HEK293 (cell line): ENCODE results near the gene TMEM270.

Experiments used
- AEBP2 ChIP-seq: fragments of 450-650 bp; formaldehyde crosslinking; IDR thresholded peaks from 2 replicates; pipeline ENCODE4 v1.5.1; 2016; ENCODE audit warnings: missing biosample characterization, missing genetic modification characterization, borderline replicate concordance
- ATF2 ChIP-seq: fragments of 450-650 bp; formaldehyde crosslinking; IDR thresholded peaks from 2 replicates; pipeline ENCODE4 v1.5.1; 2016; ENCODE audit warnings: missing biosample characterization, missing genetic modification characterization, low read depth
- BCL6B ChIP-seq: fragments of 450-650 bp; formaldehyde crosslinking; IDR thresholded peaks from 2 replicates; pipeline ENCODE4 v1.5.1; 2017; ENCODE audit warnings: missing biosample characterization, missing genetic modification characterization
- GLI4 ChIP-seq: fragments of 450-650 bp; formaldehyde crosslinking; IDR thresholded peaks from 2 replicates; pipeline ENCODE4 v1.5.1; 2016; ENCODE audit warnings: missing biosample characterization, missing genetic modification characterization
- GLIS2 ChIP-seq: fragments of 450-650 bp; formaldehyde crosslinking; IDR thresholded peaks from 2 replicates; pipeline ENCODE4 v1.5.1; 2016; ENCODE audit warnings: missing biosample characterization, missing genetic modification characterization
- KLF17 ChIP-seq: fragments of 450-650 bp; formaldehyde crosslinking; IDR thresholded peaks from 2 replicates; pipeline ENCODE4 v1.5.1; 2016; ENCODE audit warnings: missing biosample characterization, missing genetic modification characterization
- MYNN ChIP-seq: fragments of 450-650 bp; formaldehyde crosslinking; IDR thresholded peaks from 2 replicates; pipeline ENCODE4 v1.5.1; 2016; ENCODE audit warnings: missing biosample characterization, missing genetic modification characterization, borderline replicate concordance
- OSR2 ChIP-seq: fragments of 450-650 bp; formaldehyde crosslinking; IDR thresholded peaks from 2 replicates; pipeline ENCODE4 v1.5.1; 2016; ENCODE audit warnings: missing biosample characterization, missing genetic modification characterization
- RBAK ChIP-seq: fragments of 450-650 bp; formaldehyde crosslinking; IDR thresholded peaks from 2 replicates; pipeline ENCODE4 v1.5.1; 2016; ENCODE audit warnings: missing biosample characterization, missing genetic modification characterization
- SETDB1 ChIP-seq: IDR thresholded peaks from one replicate; pipeline ENCODE4 v1.6.1; 2017; ENCODE audit warnings: mild to moderate bottlenecking, low read length, moderate library complexity, mixed read lengths; ENCODE audit not compliant: insufficient read length
- SP2 ChIP-seq: fragments of 450-650 bp; formaldehyde crosslinking; IDR thresholded peaks from 2 replicates; pipeline ENCODE4 v1.5.1; 2016; ENCODE audit warnings: missing biosample characterization, missing genetic modification characterization
- ZEB2 ChIP-seq: fragments of 450-650 bp; formaldehyde crosslinking; IDR thresholded peaks from 2 replicates; pipeline ENCODE4 v1.5.1; 2016; ENCODE audit warnings: missing biosample characterization, missing genetic modification characterization
- ZIC2 ChIP-seq: fragments of 450-650 bp; formaldehyde crosslinking; IDR thresholded peaks from 2 replicates; pipeline ENCODE4 v1.5.1; 2016; ENCODE audit warnings: missing biosample characterization, missing genetic modification characterization
- ZNF132 ChIP-seq: fragments of 450-650 bp; formaldehyde crosslinking; IDR thresholded peaks from 2 replicates; pipeline ENCODE4 v1.5.1; 2017; ENCODE audit warnings: missing biosample characterization, missing genetic modification characterization, borderline replicate concordance
- ZNF138 ChIP-seq: fragments of 450-650 bp; formaldehyde crosslinking; IDR thresholded peaks from 2 replicates; pipeline ENCODE4 v1.5.1; 2016; ENCODE audit warnings: missing biosample characterization, missing genetic modification characterization, borderline replicate concordance
- ZNF292 ChIP-seq: fragments of 450-650 bp; formaldehyde crosslinking; IDR thresholded peaks from 2 replicates; pipeline ENCODE4 v1.5.1; 2016; ENCODE audit warnings: low read depth, missing biosample characterization, missing genetic modification characterization, borderline replicate concordance
- ZNF324 ChIP-seq: fragments of 450-650 bp; formaldehyde crosslinking; IDR thresholded peaks from 2 replicates; pipeline ENCODE4 v1.5.1; 2016; ENCODE audit warnings: missing biosample characterization, missing genetic modification characterization
- ZNF366 ChIP-seq: fragments of 450-650 bp; formaldehyde crosslinking; conservative IDR thresholded peaks from 2 replicates; pipeline ENCODE4 v1.5.1; 2016; ENCODE audit warnings: missing biosample characterization, missing genetic modification characterization
- ZNF544 ChIP-seq: fragments of 450-650 bp; formaldehyde crosslinking; IDR thresholded peaks from 2 replicates; pipeline ENCODE4 v1.5.0; 2017; ENCODE audit warnings: missing biosample characterization, missing genetic modification characterization
- ZNF623 ChIP-seq: fragments of 450-650 bp; formaldehyde crosslinking; IDR thresholded peaks from 2 replicates; pipeline ENCODE4 v1.5.1; 2016; ENCODE audit warnings: missing biosample characterization, missing genetic modification characterization
- ZNF629 ChIP-seq: fragments of 450-650 bp; formaldehyde crosslinking; IDR thresholded peaks from 2 replicates; pipeline ENCODE4 v1.5.1; 2017; ENCODE audit warnings: missing biosample characterization, missing genetic modification characterization
- ZNF670 ChIP-seq: fragments of 450-650 bp; formaldehyde crosslinking; IDR thresholded peaks from 2 replicates; pipeline ENCODE4 v1.5.1; 2016; ENCODE audit warnings: missing biosample characterization, missing genetic modification characterization, low read depth
- ZNF692 ChIP-seq: fragments of 450-650 bp; formaldehyde crosslinking; IDR thresholded peaks from 2 replicates; pipeline ENCODE4 v1.5.1; 2016; ENCODE audit warnings: missing biosample characterization, missing genetic modification characterization
- ZNF768 ChIP-seq: fragments of 450-650 bp; formaldehyde crosslinking; IDR thresholded peaks from 2 replicates; pipeline ENCODE4 v1.5.1; 2018; ENCODE audit warnings: missing biosample characterization, mild to moderate bottlenecking, missing genetic modification characterization
- ZNF777 ChIP-seq: fragments of 450-650 bp; formaldehyde crosslinking; IDR thresholded peaks from 2 replicates; pipeline ENCODE4 v1.5.1; 2017; ENCODE audit warnings: missing biosample characterization, missing genetic modification characterization, borderline replicate concordance
- ZNF792 ChIP-seq: fragments of 450-650 bp; formaldehyde crosslinking; IDR thresholded peaks from 2 replicates; pipeline ENCODE4 v1.5.1; 2016; ENCODE audit warnings: missing biosample characterization, missing genetic modification characterization
- ZNF837 ChIP-seq: fragments of 450-650 bp; formaldehyde crosslinking; IDR thresholded peaks from 2 replicates; pipeline ENCODE4 v1.5.1; 2016; ENCODE audit warnings: missing biosample characterization, missing genetic modification characterization
- ZSCAN4 ChIP-seq: fragments of 450-650 bp; formaldehyde crosslinking; IDR thresholded peaks from 2 replicates; pipeline ENCODE4 v1.5.1; 2017; ENCODE audit warnings: missing biosample characterization, missing genetic modification characterization
- TF ChIP-seq, protein P1 (sequence below): fragments of 450-650 bp; IDR thresholded peaks from 2 replicates; pipeline ENCODE4 v1.5.1; 2018; ENCODE audit warnings: missing biosample characterization, mild to moderate bottlenecking, missing genetic modification characterization
- TF ChIP-seq, protein P2 (sequence below): IDR thresholded peaks from 2 replicates; pipeline ENCODE4 v1.6.1; 2011; ENCODE audit warnings: mild to moderate bottlenecking, low read depth, low read length, borderline replicate concordance

TMEM270 gene

GRCh38 chr7:73890555-73891147 is 29.7 kb downstream of the TMEM270 start (continued):
- TF ChIP-seq, protein P1, sequence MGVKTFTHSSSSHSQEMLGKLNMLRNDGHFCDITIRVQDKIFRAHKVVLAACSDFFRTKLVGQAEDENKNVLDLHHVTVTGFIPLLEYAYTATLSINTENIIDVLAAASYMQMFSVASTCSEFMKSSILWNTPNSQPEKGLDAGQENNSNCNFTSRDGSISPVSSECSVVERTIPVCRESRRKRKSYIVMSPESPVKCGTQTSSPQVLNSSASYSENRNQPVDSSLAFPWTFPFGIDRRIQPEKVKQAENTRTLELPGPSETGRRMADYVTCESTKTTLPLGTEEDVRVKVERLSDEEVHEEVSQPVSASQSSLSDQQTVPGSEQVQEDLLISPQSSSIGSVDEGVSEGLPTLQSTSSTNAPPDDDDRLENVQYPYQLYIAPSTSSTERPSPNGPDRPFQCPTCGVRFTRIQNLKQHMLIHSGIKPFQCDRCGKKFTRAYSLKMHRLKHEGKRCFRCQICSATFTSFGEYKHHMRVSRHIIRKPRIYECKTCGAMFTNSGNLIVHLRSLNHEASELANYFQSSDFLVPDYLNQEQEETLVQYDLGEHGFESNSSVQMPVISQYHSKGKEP (tag by site-specific recombination): no peak
- TF ChIP-seq ZNF792 (no peak), ZSCAN4 (tag by site-specific recombination) (no peak), ZNF132 (no peak), ZNF138 (0 out of 2 replicates have a peak, but pooled peaks have one; percentile 38), ZNF544 (tag by site-specific recombination) (no peak), ZNF324 (tag by site-specific recombination) (no peak), ZNF292 (peak; percentile 78; the same call in 1 of the 2 replicates), GLIS2 (tag by site-specific recombination) (no peak), ZNF692 (no peak), OSR2 (tag by site-specific recombination) (no peak), ZIC2 (tag by site-specific recombination) (no peak), KLF17 (tag by site-specific recombination) (no peak), SETDB1 (no peak), RBAK (tag by site-specific recombination) (0 out of 2 replicates have a peak, but pooled peaks have one; percentile 29), ZNF629 (tag by site-specific recombination) (0 out of 2 replicates have a peak, but pooled peaks have one; percentile 17), ZNF366 (tag by site-specific recombination) (no peak), AEBP2 (0 out of 2 replicates have a peak, but pooled peaks have one; percentile 13), GLI4 (tag by site-specific recombination) (no peak), ZNF768 (tag by site-specific recombination) (no peak), MYNN (no peak), ZEB2 (tag by site-specific recombination) (no peak), ZNF670 (no peak), ZNF837 (tag by site-specific recombination) (no peak), ATF2 (tag by site-specific recombination) (no peak), SP2 (tag by site-specific recombination) (no peak), BCL6B (tag by site-specific recombination) (no peak), ZNF777 (tag by site-specific recombination) (no peak), ZNF623 (tag by site-specific recombination) (peak; percentile 74)
- TF ChIP-seq, protein P2, sequence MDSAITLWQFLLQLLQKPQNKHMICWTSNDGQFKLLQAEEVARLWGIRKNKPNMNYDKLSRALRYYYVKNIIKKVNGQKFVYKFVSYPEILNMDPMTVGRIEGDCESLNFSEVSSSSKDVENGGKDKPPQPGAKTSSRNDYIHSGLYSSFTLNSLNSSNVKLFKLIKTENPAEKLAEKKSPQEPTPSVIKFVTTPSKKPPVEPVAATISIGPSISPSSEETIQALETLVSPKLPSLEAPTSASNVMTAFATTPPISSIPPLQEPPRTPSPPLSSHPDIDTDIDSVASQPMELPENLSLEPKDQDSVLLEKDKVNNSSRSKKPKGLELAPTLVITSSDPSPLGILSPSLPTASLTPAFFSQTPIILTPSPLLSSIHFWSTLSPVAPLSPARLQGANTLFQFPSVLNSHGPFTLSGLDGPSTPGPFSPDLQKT: no peak
